ENCODE measurements around the gene CHD1L.
A peak's percentile ranks its signal among the peaks of the same experiment; 100 is the strongest.

DNA sequence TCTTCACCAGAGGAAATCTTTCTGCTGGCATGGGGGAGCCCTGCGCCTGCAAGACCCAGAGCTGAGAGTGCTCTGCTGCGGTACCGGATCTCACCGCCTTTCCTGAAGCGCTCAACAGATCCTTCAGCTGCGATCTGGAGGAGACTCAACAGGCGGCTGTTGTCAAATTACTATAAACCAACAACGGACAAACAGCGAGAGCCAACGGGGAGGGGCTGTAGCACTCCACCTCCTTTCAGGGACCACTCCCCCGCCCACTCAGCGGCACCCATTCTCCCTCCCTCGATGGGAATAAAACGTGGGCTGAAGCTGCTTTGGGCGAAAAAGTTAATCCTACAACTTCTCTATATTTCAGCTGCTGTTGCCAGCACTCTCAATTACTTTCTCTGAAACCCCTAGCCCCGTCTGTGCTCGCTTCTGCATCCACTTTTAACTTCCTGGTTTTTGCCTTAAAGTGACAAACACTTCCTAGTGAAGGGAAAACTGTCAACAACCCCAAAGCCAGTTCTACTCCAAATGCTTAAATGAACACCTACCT lies 17.2 kb upstream of the CHD1L start, which contains the start of gene FMO5:
- no peak for TF ChIP-seq BHLHE40 (IDR thresholded peaks at IDR 0.05; ENCODE audit: borderline replicate concordance)
- no peak for TF ChIP-seq TARDBP (IDR thresholded peaks at IDR 0.05)
- TF ChIP-seq HDGF (IDR thresholded peaks at IDR 0.05; ENCODE audit: borderline replicate concordance), result no peak
- no peak for TF ChIP-seq SUZ12 (IDR thresholded peaks at IDR 0.05)
- no peak for TF ChIP-seq FOXM1 (IDR thresholded peaks at IDR 0.05; ENCODE audit: borderline replicate concordance)
- no peak for TF ChIP-seq FOXK2 (IDR thresholded peaks at IDR 0.05)
- no peak for TF ChIP-seq LEF1 (IDR thresholded peaks at IDR 0.05; ENCODE audit: borderline replicate concordance)
- no peak for TF ChIP-seq NFRKB (IDR thresholded peaks at IDR 0.05)
- no peak for TF ChIP-seq FOXA1 (IDR thresholded peaks at IDR 0.05)
- TF ChIP-seq SP1 (IDR thresholded peaks at IDR 0.05), result no peak
- TF ChIP-seq ZNF384 (IDR thresholded peaks at IDR 0.05), result no peak
- TF ChIP-seq CTBP1 (IDR thresholded peaks at IDR 0.05; ENCODE audit: borderline replicate concordance), result no peak
- peak; percentile 59; the same call in 1 of the 2 replicates for TF ChIP-seq L3MBTL2 (conservative IDR thresholded peaks at IDR 0.05)
- TF ChIP-seq ARNT (IDR thresholded peaks at IDR 0.05), result no peak

All from HEK293T (cell line).